ENCODE data around the gene SUMF1.

The SUMF1 gene

DNA sequence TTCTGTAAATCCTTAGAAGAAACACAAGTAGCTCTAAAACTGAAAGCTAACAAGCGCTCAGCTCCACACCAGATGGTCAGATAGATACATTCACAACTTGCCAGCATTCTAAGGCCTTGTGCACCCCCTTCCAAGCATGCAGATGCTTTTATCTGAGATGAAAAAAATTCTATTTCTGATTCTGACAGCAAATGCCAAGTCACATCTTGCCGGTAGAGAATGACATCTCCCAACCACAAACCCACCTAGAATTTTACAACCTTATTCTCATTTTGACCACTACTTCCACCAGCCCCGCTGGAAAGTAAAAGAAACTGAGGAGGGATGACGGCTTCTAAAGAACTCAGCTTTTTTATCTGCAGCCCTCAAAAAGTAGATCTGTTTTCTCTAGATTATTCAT lies 57.7 kb downstream of the SUMF1 start:
- Mint-ChIP-seq H3K4me1 (ENCODE audit: low read depth) (peaks cover 12% of the 10 kb centered on the region), H3K27ac (peak overlapping the region; percentile 45), H3K36me3 (ENCODE audit: low read depth) (peaks cover 82% of the 10 kb centered on the region), H3K9me3 (no peaks in the 10 kb centered on the region), H3K4me3 (no peak overlapping the region), H3K27me3 (no peaks in the 10 kb centered on the region)
- intact Hi-C loops (cut with micrococcal nuclease): no loop called here

DNA sequence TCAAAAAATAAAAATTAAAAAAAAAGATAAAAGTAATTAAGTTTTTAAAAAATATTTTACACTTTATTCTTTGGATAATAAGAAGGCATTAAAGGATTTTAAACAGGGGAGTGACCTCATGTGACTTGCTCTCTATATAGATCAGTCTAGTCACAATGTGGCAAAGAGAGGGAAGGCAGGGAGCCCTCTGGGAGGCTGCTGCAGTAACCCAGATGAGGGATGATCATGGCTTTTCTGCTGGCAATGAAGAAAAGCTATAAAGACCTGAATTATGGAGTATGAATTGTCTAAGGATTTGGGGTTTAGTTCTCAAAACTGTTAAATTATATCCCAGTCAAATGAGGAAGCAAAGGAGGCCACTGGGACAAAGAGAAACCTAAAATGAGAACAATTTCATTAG lies 58.1 kb downstream of the SUMF1 start:
- H3K36me3 Mint-ChIP-seq (ENCODE audit: low read depth): peaks cover 85% of the 10 kb centered on the region
- no peak overlapping the region for H3K4me3 Mint-ChIP-seq
- H3K4me1 Mint-ChIP-seq (ENCODE audit: low read depth): peaks cover 12% of the 10 kb centered on the region
- H3K27ac Mint-ChIP-seq: peak overlapping the region; percentile 45
- intact Hi-C loops (cut with micrococcal nuclease): no loop called here
- H3K9me3 Mint-ChIP-seq: no peaks in the 10 kb centered on the region
- H3K27me3 Mint-ChIP-seq: no peaks in the 10 kb centered on the region

- Mint-ChIP-seq H3K27me3 (no peaks in the 10 kb centered on the region), H3K4me3 (no peak overlapping the region), H3K27ac (no peak overlapping the region), H3K36me3 (ENCODE audit: low read depth) (peaks cover 91% of the 10 kb centered on the region), H3K4me1 (ENCODE audit: low read depth) (peaks cover 12% of the 10 kb centered on the region), H3K9me3 (no peaks in the 10 kb centered on the region)
- intact Hi-C loops (cut with micrococcal nuclease): no loop called here
Observed at GRCh38 chr3:4407941-4408340, 59.1 kb downstream of the SUMF1 start.

GRCh38 chr3:4406746-4407568 lies 60.1 kb downstream of the SUMF1 start:
- Mint-ChIP-seq H3K9me3 (no peaks in the 10 kb centered on the region), H3K4me3 (no peak overlapping the region), H3K4me1 (ENCODE audit: low read depth) (peaks cover 12% of the 10 kb centered on the region), H3K36me3 (ENCODE audit: low read depth) (peaks cover 91% of the 10 kb centered on the region), H3K27me3 (no peaks in the 10 kb centered on the region), H3K27ac (no peak overlapping the region)
- intact Hi-C loops (cut with micrococcal nuclease): no loop called here

DNA sequence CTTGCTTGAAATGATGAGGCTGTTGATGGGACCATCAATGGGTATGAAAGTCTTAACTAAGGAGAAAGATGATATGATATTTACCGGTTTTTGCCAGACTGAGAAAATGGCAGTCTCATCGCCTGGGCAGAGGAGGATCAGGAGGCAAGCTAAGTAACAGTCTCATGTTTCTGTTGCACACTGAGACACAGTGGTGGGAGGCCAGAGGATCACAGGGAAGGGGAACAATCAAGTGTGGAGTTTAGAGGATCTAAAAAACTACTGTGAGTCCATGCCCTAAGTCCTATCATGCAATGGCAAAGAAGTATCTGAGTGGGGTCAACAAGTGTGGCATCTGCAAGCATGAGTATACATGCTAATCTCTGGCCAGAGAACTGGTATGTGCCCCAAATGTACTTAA lies 62.2 kb downstream of the SUMF1 start:
- peaks cover 7% of the 10 kb centered on the region for H3K4me1 Mint-ChIP-seq (ENCODE audit: low read depth)
- peaks cover 83% of the 10 kb centered on the region for H3K36me3 Mint-ChIP-seq (ENCODE audit: low read depth)
- H3K4me3 Mint-ChIP-seq: no peak overlapping the region
- no peak overlapping the region for H3K27ac Mint-ChIP-seq
- intact Hi-C loops (cut with micrococcal nuclease): no loop called here
- no peaks in the 10 kb centered on the region for H3K27me3 Mint-ChIP-seq
- H3K9me3 Mint-ChIP-seq: no peaks in the 10 kb centered on the region

DNA sequence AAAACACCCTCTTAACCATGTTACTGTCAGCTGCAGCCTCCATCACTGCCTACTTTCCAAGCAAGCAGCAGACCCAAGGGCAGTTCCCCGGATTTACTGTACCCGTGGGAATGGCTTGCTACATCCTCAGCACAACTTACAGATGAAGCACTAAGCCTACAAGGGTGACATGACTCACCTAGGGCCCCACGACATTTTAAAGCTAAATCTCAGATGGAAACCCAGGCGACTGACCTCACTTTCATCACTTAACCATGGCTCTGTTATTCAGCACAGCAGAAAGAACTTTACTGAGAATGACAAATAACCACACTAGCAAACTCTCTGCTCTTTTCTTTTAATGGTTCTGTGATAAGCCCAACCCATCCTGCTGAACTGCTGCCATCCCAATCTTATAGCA lies 65.6 kb downstream of the SUMF1 start:
- Mint-ChIP-seq H3K9me3 (no peaks in the 10 kb centered on the region), H3K4me1 (ENCODE audit: low read depth) (peaks cover 14% of the 10 kb centered on the region), H3K27me3 (no peaks in the 10 kb centered on the region), H3K27ac (no peak overlapping the region), H3K4me3 (no peak overlapping the region), H3K36me3 (ENCODE audit: low read depth) (peaks cover 59% of the 10 kb centered on the region)
- intact Hi-C loops (cut with micrococcal nuclease): no loop called here

- no peaks in the 10 kb centered on the region for H3K27me3 Mint-ChIP-seq
Observed at GRCh38 chr3:4399476-4399875, 67.6 kb downstream of the SUMF1 start.

GRCh38 chr3:4398941-4399245 lies 68.2 kb downstream of the SUMF1 start:
- Mint-ChIP-seq H3K36me3 (ENCODE audit: low read depth) (peaks cover 49% of the 10 kb centered on the region), H3K27ac (peak overlapping the region; percentile 38), H3K27me3 (no peaks in the 10 kb centered on the region), H3K4me1 (ENCODE audit: low read depth) (peaks cover 29% of the 10 kb centered on the region), H3K4me3 (no peak overlapping the region), H3K9me3 (no peaks in the 10 kb centered on the region)
- intact Hi-C loops (cut with micrococcal nuclease): no loop called here

More at GRCh38 chr3:4399476-4399875, 67.6 kb downstream of the SUMF1 start:
- intact Hi-C loops (cut with micrococcal nuclease): no loop called here
- Mint-ChIP-seq H3K36me3 (ENCODE audit: low read depth) (peaks cover 53% of the 10 kb centered on the region), H3K4me3 (no peak overlapping the region), H3K9me3 (no peaks in the 10 kb centered on the region), H3K4me1 (ENCODE audit: low read depth) (peaks cover 24% of the 10 kb centered on the region), H3K27ac (peak overlapping the region; percentile 38)

DNA sequence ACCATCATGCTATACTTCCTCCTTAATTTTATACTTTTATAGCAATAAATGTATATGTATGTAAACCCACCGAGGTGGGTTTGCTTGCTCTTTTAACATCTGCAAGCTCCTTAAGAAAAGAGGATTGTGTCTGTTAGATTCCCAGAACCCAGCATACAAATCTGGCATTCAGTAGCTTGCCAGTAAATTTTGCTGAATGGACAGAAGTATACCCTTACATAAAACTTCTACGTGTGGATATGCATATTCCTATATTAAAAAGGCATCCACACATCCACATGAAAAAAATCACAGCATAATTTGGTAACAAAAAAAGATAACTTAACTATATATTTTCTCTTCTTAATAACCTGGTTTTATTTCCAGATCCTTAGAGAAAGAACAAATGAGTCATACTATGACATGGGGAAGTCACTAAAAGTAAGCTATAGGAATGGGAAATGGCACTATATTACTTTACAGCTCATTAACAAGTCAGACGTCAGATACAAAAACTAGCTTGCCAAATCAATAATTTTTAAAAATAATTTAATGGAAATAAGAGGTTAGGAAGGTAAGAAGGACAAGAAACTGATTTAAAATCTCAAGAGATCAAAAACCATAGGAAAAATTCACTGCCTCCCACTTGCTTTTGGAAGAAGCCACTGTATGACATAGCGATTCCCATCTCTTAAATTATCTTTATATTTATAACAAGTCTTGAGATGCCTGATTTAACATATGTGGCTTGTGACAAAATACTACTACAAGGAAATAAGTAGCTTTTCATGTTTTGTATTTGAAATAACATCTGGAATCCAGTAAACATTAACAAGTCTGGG lies 68.7 kb downstream of the SUMF1 start:
- H3K27me3 Mint-ChIP-seq: no peaks in the 10 kb centered on the region
- H3K4me1 Mint-ChIP-seq (ENCODE audit: low read depth): peaks cover 29% of the 10 kb centered on the region
- peaks cover 44% of the 10 kb centered on the region for H3K36me3 Mint-ChIP-seq (ENCODE audit: low read depth)
- no peaks in the 10 kb centered on the region for H3K9me3 Mint-ChIP-seq
- intact Hi-C loops (cut with micrococcal nuclease): no loop called here
- H3K27ac Mint-ChIP-seq: peak overlapping the region; percentile 38
- H3K4me3 Mint-ChIP-seq: no peak overlapping the region

- Mint-ChIP-seq H3K4me1 (ENCODE audit: low read depth) (peaks cover 29% of the 10 kb centered on the region), H3K4me3 (no peak overlapping the region), H3K9me3 (no peaks in the 10 kb centered on the region), H3K36me3 (ENCODE audit: low read depth) (peaks cover 43% of the 10 kb centered on the region), H3K27ac (no peak overlapping the region), H3K27me3 (no peaks in the 10 kb centered on the region)
- intact Hi-C loops (cut with micrococcal nuclease): no loop called here
Observed at GRCh38 chr3:4397466-4397865, 69.6 kb downstream of the SUMF1 start.

DNA sequence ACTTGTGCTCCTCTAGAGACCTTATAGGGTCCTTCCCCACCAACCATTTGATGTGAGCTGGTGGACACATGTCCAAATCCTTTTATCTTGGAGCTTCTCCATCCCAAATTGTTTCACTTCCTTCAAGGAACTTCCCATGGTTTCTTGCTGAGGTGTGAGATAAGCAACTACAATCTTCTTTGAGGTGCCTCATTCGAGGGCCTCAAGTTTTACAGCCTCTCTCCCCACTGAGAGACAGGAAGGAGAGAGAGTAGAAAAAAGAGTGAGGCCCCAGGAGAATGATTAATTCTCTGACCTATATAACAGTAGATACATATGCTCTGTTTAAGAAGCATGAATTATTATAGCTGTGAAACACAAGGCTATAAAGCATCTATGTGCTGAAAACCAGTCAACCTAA lies 70.5 kb downstream of the SUMF1 start:
- intact Hi-C loops (cut with micrococcal nuclease): no loop called here
- peaks cover 29% of the 10 kb centered on the region for H3K4me1 Mint-ChIP-seq (ENCODE audit: low read depth)
- peaks cover 41% of the 10 kb centered on the region for H3K36me3 Mint-ChIP-seq (ENCODE audit: low read depth)
- no peaks in the 10 kb centered on the region for H3K9me3 Mint-ChIP-seq
- H3K4me3 Mint-ChIP-seq: no peak overlapping the region
- H3K27me3 Mint-ChIP-seq: no peaks in the 10 kb centered on the region
- no peak overlapping the region for H3K27ac Mint-ChIP-seq

DNA sequence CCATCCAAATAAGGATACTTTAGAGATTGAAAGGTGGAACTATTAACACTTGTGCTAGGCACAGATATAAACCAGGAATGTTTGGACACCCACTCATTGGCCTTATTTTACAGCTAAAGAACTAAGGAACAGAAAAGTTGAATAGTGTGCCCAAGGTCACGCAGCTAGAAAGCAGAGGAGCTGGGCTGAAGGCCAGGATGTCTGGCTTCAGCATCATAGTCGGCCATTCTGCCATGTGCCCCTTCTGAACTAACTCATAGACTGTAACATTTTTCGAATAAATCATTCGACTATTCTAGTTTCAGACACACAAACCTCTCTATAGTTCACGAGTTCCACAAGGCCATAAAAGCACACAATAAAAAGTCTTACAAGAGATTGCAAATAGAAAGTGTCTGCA lies 71.1 kb downstream of the SUMF1 start:
- Mint-ChIP-seq H3K4me1 (ENCODE audit: low read depth) (peaks cover 29% of the 10 kb centered on the region), H3K9me3 (peaks cover 4% of the 10 kb centered on the region), H3K4me3 (no peak overlapping the region), H3K27ac (no peak overlapping the region), H3K27me3 (no peaks in the 10 kb centered on the region), H3K36me3 (ENCODE audit: low read depth) (peaks cover 43% of the 10 kb centered on the region)
- intact Hi-C loops (cut with micrococcal nuclease): no loop called here

DNA sequence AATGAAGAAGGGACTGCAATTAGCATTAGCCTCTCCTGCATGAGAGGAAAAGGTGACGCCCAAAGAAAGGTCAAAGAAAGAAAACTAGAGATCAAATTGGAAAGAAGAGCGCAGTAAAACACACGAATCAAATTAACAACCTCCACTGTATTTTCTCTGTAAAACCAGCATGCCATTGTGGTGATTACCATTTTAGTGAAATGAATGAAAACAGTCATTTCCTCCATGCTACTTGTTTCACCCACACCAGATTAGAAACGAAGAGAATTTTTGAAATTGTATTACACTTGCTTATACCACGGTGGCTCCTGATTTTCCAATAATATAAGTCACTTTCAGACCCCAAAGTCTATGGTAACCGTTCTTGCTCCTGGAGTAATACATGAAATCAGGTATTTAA lies 71.6 kb downstream of the SUMF1 start:
- Mint-ChIP-seq H3K4me3 (no peak overlapping the region), H3K27me3 (no peaks in the 10 kb centered on the region), H3K4me1 (ENCODE audit: low read depth) (peaks cover 29% of the 10 kb centered on the region), H3K27ac (no peak overlapping the region), H3K36me3 (ENCODE audit: low read depth) (peaks cover 47% of the 10 kb centered on the region), H3K9me3 (peaks cover 8% of the 10 kb centered on the region)
- intact Hi-C loops (cut with micrococcal nuclease): no loop called here

- Mint-ChIP-seq H3K9me3 (peaks cover 8% of the 10 kb centered on the region), H3K27ac (no peak overlapping the region), H3K36me3 (ENCODE audit: low read depth) (peaks cover 44% of the 10 kb centered on the region), H3K4me1 (ENCODE audit: low read depth) (peaks cover 32% of the 10 kb centered on the region), H3K27me3 (no peaks in the 10 kb centered on the region), H3K4me3 (no peak overlapping the region)
- intact Hi-C loops (cut with micrococcal nuclease): no loop called here
Observed at GRCh38 chr3:4394567-4394966, 72.5 kb downstream of the SUMF1 start.

Measured in dendritic cell treated with granulocyte-macrophage colony-stimulating factor and Interleukin-4, amounts not matched to agents 40 ng/mL and 50 ng/mL, for 4 days (primary cell).